ENCODE data around the gene COQ9.

DNA sequence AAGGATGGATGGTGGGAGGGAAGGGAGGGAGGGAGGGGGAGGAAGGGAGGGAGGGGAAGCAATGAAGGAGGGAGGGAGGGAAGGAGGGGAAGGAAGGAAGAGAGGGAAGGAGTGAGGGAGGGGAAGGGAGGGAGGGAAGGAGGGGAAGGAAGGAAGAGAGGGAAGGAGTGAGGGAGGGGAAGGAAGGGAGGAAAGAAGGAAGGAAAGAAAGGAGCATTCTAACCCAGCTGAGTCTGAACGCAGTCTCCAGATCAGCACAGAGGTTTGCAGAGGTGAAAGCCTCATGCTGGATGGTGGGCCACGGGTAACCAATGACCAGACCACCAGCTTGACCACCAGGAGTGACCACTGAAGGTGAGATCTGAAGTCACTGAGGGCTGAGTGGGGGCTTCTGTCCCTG, 24.1 kb upstream of the COQ9 start:
- TF ChIP-seq POLR2A (IDR thresholded peaks at IDR 0.05; ENCODE audit: borderline replicate concordance, extremely low read depth, insufficient read depth, insufficient read length), result no peak
- TF ChIP-seq ZNF274 (IDR thresholded peaks at IDR 0.05; ENCODE audit: low read depth, low read length), result no peak
- TF ChIP-seq CTCF (IDR thresholded peaks at IDR 0.05 in 2 of 3, conservative IDR thresholded peaks at IDR 0.05 in 1 of 3; ENCODE audit: borderline replicate concordance in 1 of 3, insufficient read depth in 1 of 3, low read depth in 2 of 3, low read length in 2 of 3), result no peak
- TF ChIP-seq, protein P1, sequence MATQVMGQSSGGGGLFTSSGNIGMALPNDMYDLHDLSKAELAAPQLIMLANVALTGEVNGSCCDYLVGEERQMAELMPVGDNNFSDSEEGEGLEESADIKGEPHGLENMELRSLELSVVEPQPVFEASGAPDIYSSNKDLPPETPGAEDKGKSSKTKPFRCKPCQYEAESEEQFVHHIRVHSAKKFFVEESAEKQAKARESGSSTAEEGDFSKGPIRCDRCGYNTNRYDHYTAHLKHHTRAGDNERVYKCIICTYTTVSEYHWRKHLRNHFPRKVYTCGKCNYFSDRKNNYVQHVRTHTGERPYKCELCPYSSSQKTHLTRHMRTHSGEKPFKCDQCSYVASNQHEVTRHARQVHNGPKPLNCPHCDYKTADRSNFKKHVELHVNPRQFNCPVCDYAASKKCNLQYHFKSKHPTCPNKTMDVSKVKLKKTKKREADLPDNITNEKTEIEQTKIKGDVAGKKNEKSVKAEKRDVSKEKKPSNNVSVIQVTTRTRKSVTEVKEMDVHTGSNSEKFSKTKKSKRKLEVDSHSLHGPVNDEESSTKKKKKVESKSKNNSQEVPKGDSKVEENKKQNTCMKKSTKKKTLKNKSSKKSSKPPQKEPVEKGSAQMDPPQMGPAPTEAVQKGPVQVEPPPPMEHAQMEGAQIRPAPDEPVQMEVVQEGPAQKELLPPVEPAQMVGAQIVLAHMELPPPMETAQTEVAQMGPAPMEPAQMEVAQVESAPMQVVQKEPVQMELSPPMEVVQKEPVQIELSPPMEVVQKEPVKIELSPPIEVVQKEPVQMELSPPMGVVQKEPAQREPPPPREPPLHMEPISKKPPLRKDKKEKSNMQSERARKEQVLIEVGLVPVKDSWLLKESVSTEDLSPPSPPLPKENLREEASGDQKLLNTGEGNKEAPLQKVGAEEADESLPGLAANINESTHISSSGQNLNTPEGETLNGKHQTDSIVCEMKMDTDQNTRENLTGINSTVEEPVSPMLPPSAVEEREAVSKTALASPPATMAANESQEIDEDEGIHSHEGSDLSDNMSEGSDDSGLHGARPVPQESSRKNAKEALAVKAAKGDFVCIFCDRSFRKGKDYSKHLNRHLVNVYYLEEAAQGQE (IDR thresholded peaks at IDR 0.05; ENCODE audit: low read depth), result no peak
- TF ChIP-seq POLR2AphosphoS5 (IDR thresholded peaks at IDR 0.05; ENCODE audit: low read depth, low read length), result no peak
- TF ChIP-seq EZH2 (IDR thresholded peaks at IDR 0.05), result no peak
- TF ChIP-seq, protein P2, sequence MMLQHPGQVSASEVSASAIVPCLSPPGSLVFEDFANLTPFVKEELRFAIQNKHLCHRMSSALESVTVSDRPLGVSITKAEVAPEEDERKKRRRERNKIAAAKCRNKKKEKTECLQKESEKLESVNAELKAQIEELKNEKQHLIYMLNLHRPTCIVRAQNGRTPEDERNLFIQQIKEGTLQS (IDR thresholded peaks at IDR 0.05), result no peak
- no peak for TF ChIP-seq EZH2phosphoT487 (IDR thresholded peaks at IDR 0.05; ENCODE audit: borderline replicate concordance)
- TF ChIP-seq SIN3A (IDR thresholded peaks at IDR 0.05; ENCODE audit: low read depth), result no peak
- TF ChIP-seq JUND (IDR thresholded peaks at IDR 0.05), result no peak
